IMR-90 (cell line): Measurements from ENCODE around the gene PPA2. TPM values are rescaled to one million over a fixed set of nuclear protein-coding genes. Genes with fewer than 3 reads are reported as not detected.

ENCODE experiments used
- ATAC-seq: fragments of 200-7000 bp; cut with Tn5 transposase; 2 replicates; pipeline ENCODE4 v1.9.1; 2020; ENCODE audit warnings: low read depth, mild to moderate bottlenecking, moderate library complexity
- BruUV-seq: library from RNA; stranded (reverse); fragments of 400-500 nt; replicated peaks from 2 replicates; lab custom pipeline; 2021; lab: Mats Ljungman, UMichigan
- CTCF ChIA-PET: fragments of 300-600 bp; formaldehyde crosslinking; extraction: SDS; loops from one replicate; lab custom pipeline; 2021; ENCODE audit warnings: antibody characterized with exemption; lab: Yijun Ruan, JAX
- POLR2A ChIA-PET: fragments of 300-600 bp; sonication (Branson Sonifier 250); formaldehyde crosslinking; loops from one replicate; lab custom pipeline; 2022; ENCODE audit warnings: antibody characterized with exemption; ENCODE audit not compliant: unreplicated experiment; lab: Charles Lee
- DNase-seq: peaks from one replicate; pipeline ENCODE4 v3.0.0; 2013
- H2AFZ ChIP-seq: replicated peaks from 2 replicates; pipeline ENCODE3; 2013; ENCODE audit warnings: low read length, mild to moderate bottlenecking; ENCODE audit not compliant: poor library complexity
- H2AK5ac ChIP-seq: 2 replicates; pipeline ENCODE4 v1.6.1; 2013; ENCODE audit warnings: low read depth, low read length, inconsistent platforms
- H2AK9ac ChIP-seq: replicated peaks from 2 replicates; pipeline ENCODE3; 2013; ENCODE audit warnings: mild to moderate bottlenecking, low read depth, low read length, moderate library complexity; ENCODE audit not compliant: poor library complexity
- H2BK120ac ChIP-seq: 2 replicates; pipeline ENCODE4 v1.6.1; 2013; ENCODE audit warnings: low read depth, low read length, inconsistent platforms
- H2BK15ac ChIP-seq: 3 replicates; pipeline ENCODE4 v1.6.1; 2013; ENCODE audit warnings: low read depth, low read length, inconsistent platforms
- H2BK20ac ChIP-seq: 2 replicates; pipeline ENCODE4 v1.6.1; 2013; ENCODE audit warnings: low read depth, mild to moderate bottlenecking, inconsistent platforms, low read length, moderate library complexity
- H2BK5ac ChIP-seq: 2 replicates; pipeline ENCODE4 v1.6.1; 2013; ENCODE audit warnings: mild to moderate bottlenecking, low read depth, low read length, inconsistent platforms; ENCODE audit not compliant: poor library complexity, severe bottlenecking
- H3K14ac ChIP-seq: replicated peaks from 2 replicates; pipeline ENCODE4 v1.6.1; 2013; ENCODE audit warnings: low read depth, low read length, inconsistent platforms
- H3K18ac ChIP-seq: 2 replicates; pipeline ENCODE4 v1.6.1; 2013; ENCODE audit warnings: low read depth, low read length, control low read depth
- H3K23ac ChIP-seq: 2 replicates; pipeline ENCODE4 v1.6.1; 2013; ENCODE audit warnings: low read depth, low read length, inconsistent platforms
- H3K27ac ChIP-seq: 2 replicates; pipeline ENCODE4 v1.5.1; 2013; ENCODE audit warnings: mild to moderate bottlenecking, control low read depth, low read length; ENCODE audit not compliant: insufficient read depth
- H3K27me3 ChIP-seq: 2 replicates; pipeline ENCODE4 v1.6.1; 2013; ENCODE audit warnings: low read length; ENCODE audit not compliant: control insufficient read depth, insufficient read depth
- H3K36me3 ChIP-seq: 2 replicates; pipeline ENCODE4 v1.6.1; 2013; ENCODE audit warnings: low read length, mixed read lengths; ENCODE audit not compliant: control insufficient read depth, insufficient read depth
- H3K4ac ChIP-seq: 2 replicates; pipeline ENCODE4 v1.6.1; 2013; ENCODE audit warnings: low read depth, low read length, inconsistent platforms
- H3K4me1 ChIP-seq: 2 replicates; pipeline ENCODE4 v1.6.1; 2013; ENCODE audit warnings: low read length, mixed read lengths; ENCODE audit not compliant: control insufficient read depth, insufficient read depth
- H3K4me2 ChIP-seq: 2 replicates; pipeline ENCODE4 v1.6.1; 2013; ENCODE audit warnings: low read depth, mild to moderate bottlenecking, control low read depth, low read length, moderate library complexity
- H3K4me3 ChIP-seq: 2 replicates; pipeline ENCODE4 v1.5.1; 2013; ENCODE audit warnings: low read depth, mild to moderate bottlenecking, control low read depth, low read length, moderate library complexity; ENCODE audit not compliant: insufficient read depth
- H3K56ac ChIP-seq: 2 replicates; pipeline ENCODE4 v1.6.1; 2013; ENCODE audit warnings: low read length, inconsistent platforms; ENCODE audit not compliant: insufficient read depth; ENCODE audit errors: extremely low read depth
- H3K79me1 ChIP-seq, 2 experiments: 2 replicates each; pipeline ENCODE4 v1.6.1; 2013; ENCODE audit warnings: low read length in 2 of 2, inconsistent platforms in 1 of 2, low read depth in 1 of 2
- H3K9ac ChIP-seq: 2 replicates; pipeline ENCODE4 v1.6.1; 2013; ENCODE audit warnings: low read depth, low read length, control low read depth
- H3K9me1 ChIP-seq: 2 replicates; pipeline ENCODE4 v1.6.1; 2013; ENCODE audit warnings: low read length, inconsistent platforms; ENCODE audit not compliant: insufficient read depth
- H3K9me3 ChIP-seq: 2 replicates; pipeline ENCODE4 v1.6.1; 2013; ENCODE audit warnings: low read length; ENCODE audit not compliant: control insufficient read depth, insufficient read depth
- H4K20me1 ChIP-seq: 2 replicates; pipeline ENCODE4 v1.6.1; 2013; ENCODE audit warnings: low read length, inconsistent platforms; ENCODE audit not compliant: insufficient read depth
- H4K5ac ChIP-seq: 2 replicates; pipeline ENCODE4 v1.6.1; 2013; ENCODE audit warnings: mild to moderate bottlenecking, low read depth, low read length, control low read depth
- H4K8ac ChIP-seq, 2 experiments: 2 replicates each; pipeline ENCODE4 v1.6.1; 2013; ENCODE audit warnings: low read depth in 2 of 2, low read length in 2 of 2, control low read depth in 1 of 2, inconsistent platforms in 1 of 2
- H4K91ac ChIP-seq: 2 replicates; pipeline ENCODE4 v1.6.1; 2013; ENCODE audit warnings: low read depth, low read length, inconsistent platforms; ENCODE audit not compliant: insufficient read depth
- BHLHE40 ChIP-seq: fragments of 150-350 bp; IDR thresholded peaks from 2 replicates; pipeline ENCODE4 v1.6.1; 2016; ENCODE audit warnings: mild to moderate bottlenecking, low read depth, low read length
- CEBPB ChIP-seq: IDR thresholded peaks from 2 replicates; pipeline ENCODE4 v1.6.1; 2012; ENCODE audit warnings: low read depth, low read length, improper control_type of control experiment
- CHD1 ChIP-seq: IDR thresholded peaks from 2 replicates; pipeline ENCODE4 v1.6.1; 2012; ENCODE audit warnings: low read depth, low read length, improper control_type of control experiment
- CTCF ChIP-seq: conservative IDR thresholded peaks from 2 replicates; pipeline ENCODE4 v1.5.1; 2012; ENCODE audit warnings: mild to moderate bottlenecking, low read depth, low read length, improper control_type of control experiment
- ELK1 ChIP-seq: fragments of 150-350 bp; IDR thresholded peaks from 2 replicates; pipeline ENCODE4 v1.6.1; 2016; ENCODE audit warnings: low read depth, mild to moderate bottlenecking, low read length, moderate library complexity, borderline replicate concordance
- FOS ChIP-seq: fragments of 150-350 bp; IDR thresholded peaks from 2 replicates; pipeline ENCODE4 v1.6.1; 2016; ENCODE audit warnings: low read depth, low read length
- MAFK ChIP-seq: IDR thresholded peaks from 2 replicates; pipeline ENCODE4 v1.6.1; 2012; ENCODE audit warnings: low read depth, low read length, improper control_type of control experiment
- MAZ ChIP-seq: IDR thresholded peaks from 2 replicates; pipeline ENCODE4 v1.6.1; 2012; ENCODE audit warnings: low read depth, mild to moderate bottlenecking, low read length, improper control_type of control experiment, moderate library complexity, borderline replicate concordance
- MXI1 ChIP-seq: IDR thresholded peaks from 2 replicates; pipeline ENCODE4 v1.6.1; 2012; ENCODE audit warnings: low read depth, mild to moderate bottlenecking, low read length, moderate library complexity, borderline replicate concordance
- NFE2L2 ChIP-seq: fragments of 150-350 bp; IDR thresholded peaks from 2 replicates; pipeline ENCODE4 v1.6.1; 2016; ENCODE audit warnings: low read depth, mild to moderate bottlenecking, low read length
- POLR2A ChIP-seq: IDR thresholded peaks from 2 replicates; pipeline ENCODE4 v1.6.1; 2012; ENCODE audit warnings: mild to moderate bottlenecking, low read depth, low read length
- RAD21 ChIP-seq: IDR thresholded peaks from 2 replicates; pipeline ENCODE4 v1.6.1; 2012; ENCODE audit warnings: low read length, improper control_type of control experiment
- RCOR1 ChIP-seq: IDR thresholded peaks from 2 replicates; pipeline ENCODE4 v1.6.1; 2012; ENCODE audit warnings: mild to moderate bottlenecking, low read length, improper control_type of control experiment; ENCODE audit not compliant: insufficient replicate concordance
- RFX5 ChIP-seq: IDR thresholded peaks from 2 replicates; pipeline ENCODE4 v1.8.0; 2012; ENCODE audit warnings: low read depth, mild to moderate bottlenecking, low read length, moderate library complexity
- SMC3 ChIP-seq: fragments of 150-350 bp; IDR thresholded peaks from 2 replicates; pipeline ENCODE4 v1.6.1; 2016; ENCODE audit warnings: low read depth, mild to moderate bottlenecking, antibody characterized with exemption, low read length, moderate library complexity
- USF2 ChIP-seq: fragments of 150-350 bp; IDR thresholded peaks from 2 replicates; pipeline ENCODE4 v1.6.1; 2017; ENCODE audit warnings: mild to moderate bottlenecking, antibody characterized with exemption, low read length, low read depth
- WGBS, 2 experiments: methylation state at CpG; one replicate each; pipeline versions ENCODE4 v1.1.5 to v1.1.7; 2013; ENCODE audit warnings: missing lambda C conversion rate in 2 of 2; ENCODE audit not compliant: insufficient read length in 1 of 2; ENCODE audit errors: extremely low coverage in 2 of 2; 5-methylcytosine and 5-hydroxymethylcytosine counted together
- dilution Hi-C: fragments of 300-500 bp; cut with HindIII; formaldehyde crosslinking; loops from one replicate; pipeline ENCODE4 v1.14.3; 2018; ENCODE audit warnings: low sequenced_read_pairs; ENCODE audit not compliant: unreplicated experiment
- in situ Hi-C: fragments of 300-500 bp; cut with MboI; formaldehyde crosslinking; loops from 3 replicates; pipeline ENCODE4 v1.14.3; 2019; ENCODE audit warnings: low sequenced_read_pairs, inconsistent platforms, mixed read lengths
- intact Hi-C: fragments of 100-400 bp; cut with micrococcal nuclease; formaldehyde crosslinking; loops from 2 replicates; pipeline ENCODE4 v1.10.0; 2022
- polyA plus RNA-seq, 3 experiments: library from polyadenylated mRNA; depleted of rRNA; stranded (reverse); fragments of >200 nt; gene quantifications; 2 replicates each; pipeline ENCODE4 v1.2.3, GENCODE V29; 2012; ENCODE audit warnings: low replicate concordance in 1 of 3
- total RNA-seq: library from RNA; depleted of rRNA; stranded (reverse); fragments of >200 nt; gene quantifications from 2 replicates; pipeline ENCODE4 v1.2.3, GENCODE V29; 2012

Gene PPA2
- total and polyA plus RNA-seq, 2 of the 4 experiments (the other 2 are of a cell fraction): 43.1 to 52.5 TPM

DNA sequence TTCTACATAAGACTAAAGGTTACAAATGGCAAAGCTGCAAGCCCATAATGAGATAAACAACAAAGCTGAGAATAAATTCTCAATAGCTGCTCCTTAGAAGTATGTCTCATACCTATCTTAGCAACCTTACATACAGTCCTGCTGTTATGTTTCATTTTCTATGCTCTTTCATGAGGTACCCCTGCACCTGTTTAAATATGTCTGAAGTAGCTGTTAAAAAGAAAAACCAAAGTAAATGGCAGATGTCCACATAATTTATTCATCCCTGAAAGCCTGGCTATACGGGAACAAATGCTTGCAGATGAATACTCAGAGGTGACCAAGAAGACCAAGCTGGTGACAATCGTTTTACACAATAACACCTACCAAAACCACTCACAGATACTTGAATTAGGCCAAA is 22.5 kb downstream of the PPA2 start:
- H3K27me3 ChIP-seq: no peaks in the 10 kb centered on the region
- ATAC-seq: no peak
- no peaks in the 10 kb centered on the region for H3K9me1 ChIP-seq
- H4K91ac ChIP-seq: no peak overlapping the region
- no peak overlapping the region for H3K14ac ChIP-seq
- H2AK5ac ChIP-seq: no peak overlapping the region
- H3K4ac ChIP-seq: no peak overlapping the region
- DNase-seq: no peak
- no peak overlapping the region for H3K56ac ChIP-seq
- no peak overlapping the region for H3K9ac ChIP-seq
- no TSS peak for BruUV-seq
- no peak overlapping the region for H3K27ac ChIP-seq
- H2AFZ ChIP-seq: no peak overlapping the region
- H2BK15ac ChIP-seq: no peak overlapping the region
- WGBS, 2 experiments: no CpG with 5 or more reads among the region's 2 CpGs
- in situ Hi-C loops: no loop called here
- no peak overlapping the region for H2BK20ac ChIP-seq
- peaks cover 6% of the 10 kb centered on the region; the same call in 1 of the 2 replicates for H3K36me3 ChIP-seq
- H4K5ac ChIP-seq: no peak overlapping the region
- no peak overlapping the region for H2BK5ac ChIP-seq
- no peaks in the 10 kb centered on the region for H3K4me1 ChIP-seq
- no peak for TF ChIP-seq RAD21
- TF ChIP-seq CHD1: no peak
- no peak for TF ChIP-seq POLR2A
- no peak for TF ChIP-seq BHLHE40
- no peak for TF ChIP-seq USF2
- no peak for TF ChIP-seq MAFK
- TF ChIP-seq CTCF: no peak
- TF ChIP-seq MXI1: no peak
- no peak for TF ChIP-seq FOS
- TF ChIP-seq RFX5: no peak
- no peak for TF ChIP-seq ELK1
- TF ChIP-seq NFE2L2: no peak
- no peak for TF ChIP-seq SMC3
- no peak for TF ChIP-seq RCOR1
- TF ChIP-seq MAZ: no peak
- no peak for TF ChIP-seq CEBPB
- no peaks in the 10 kb centered on the region for H3K9me3 ChIP-seq
- no peak overlapping the region for H4K8ac ChIP-seq
- H2BK120ac ChIP-seq: no peak overlapping the region
- H3K4me2 ChIP-seq: no peak overlapping the region
- no peak overlapping the region for H2AK9ac ChIP-seq
- intact Hi-C loops: no loop called here
- peaks cover 0 to 6% of the 10 kb centered on the region in 2 experiments; a peak in 1 of 4 replicates for H3K79me1 ChIP-seq
- no peak overlapping the region for H3K4me3 ChIP-seq
- dilution Hi-C loops: no loop called here
- ChIA-PET CTCF (interaction anchor here (1.0 kb wide), 1 partner anchor 20 kb away, joined by 4 read pairs; no protein-coding TSS in a partner anchor), POLR2A (no interaction called here)
- no peak overlapping the region for H3K18ac ChIP-seq
- H3K23ac ChIP-seq: no peak overlapping the region
- no peaks in the 10 kb centered on the region for H4K20me1 ChIP-seq
